ENCODE measurements around the gene DLK1. TPM values are rescaled to one million over a fixed set of nuclear protein-coding genes. Genes with fewer than 3 reads are reported as not detected.

DLK1 gene
- total and polyA plus RNA-seq, 2 of the 13 experiments (the other 11 are each of a cell fraction or from before 2014, with no cell fraction given) = 95.5 to 312 TPM

- peak in 1 of 2 experiments; percentile 82; a peak in 2 of 4 replicates for TF ChIP-seq EP300 (IDR thresholded peaks at IDR 0.05; ENCODE audit: low read depth in 2 of 2, low read length in 2 of 2)
- peak; percentile 82; the same call in 1 of the 2 replicates for TF ChIP-seq EP300 (CRISPR knock-in tag; IDR thresholded peaks at IDR 0.05; ENCODE audit: borderline replicate concordance)
- TF ChIP-seq FOXA3 (CRISPR knock-in tag; IDR thresholded peaks at IDR 0.05) = peak; percentile 55
- TF ChIP-seq ZNF614 (CRISPR knock-in tag; IDR thresholded peaks at IDR 0.05; ENCODE audit: borderline replicate concordance) = peak; percentile 28; the same call in 1 of the 2 replicates
- TF ChIP-seq WIZ (CRISPR knock-in tag; IDR thresholded peaks at IDR 0.05) = no peak
- peak; percentile 70; the same call in 1 of the 2 replicates for TF ChIP-seq ZBTB7B (CRISPR knock-in tag; IDR thresholded peaks at IDR 0.05)
- TF ChIP-seq ZNF484 (CRISPR knock-in tag; IDR thresholded peaks at IDR 0.05; ENCODE audit: borderline replicate concordance, low read depth) = no peak
- TF ChIP-seq FOXP1 (IDR thresholded peaks at IDR 0.05) = no peak
- TF ChIP-seq FOXP1 (CRISPR knock-in tag; IDR thresholded peaks at IDR 0.05) = peak; percentile 43; the same call in 1 of the 2 replicates
- peak; percentile 41; the same call in 1 of the 2 replicates for TF ChIP-seq NFIC (IDR thresholded peaks at IDR 0.05; ENCODE audit: low read length)
- TF ChIP-seq HMG20B (CRISPR knock-in tag; conservative IDR thresholded peaks at IDR 0.05) = peak; percentile 56; the same call in 1 of the 2 replicates
Measured at GRCh38 chr14:100771121-100771800, 44.6 kb downstream of the DLK1 start (continued).

DNA sequence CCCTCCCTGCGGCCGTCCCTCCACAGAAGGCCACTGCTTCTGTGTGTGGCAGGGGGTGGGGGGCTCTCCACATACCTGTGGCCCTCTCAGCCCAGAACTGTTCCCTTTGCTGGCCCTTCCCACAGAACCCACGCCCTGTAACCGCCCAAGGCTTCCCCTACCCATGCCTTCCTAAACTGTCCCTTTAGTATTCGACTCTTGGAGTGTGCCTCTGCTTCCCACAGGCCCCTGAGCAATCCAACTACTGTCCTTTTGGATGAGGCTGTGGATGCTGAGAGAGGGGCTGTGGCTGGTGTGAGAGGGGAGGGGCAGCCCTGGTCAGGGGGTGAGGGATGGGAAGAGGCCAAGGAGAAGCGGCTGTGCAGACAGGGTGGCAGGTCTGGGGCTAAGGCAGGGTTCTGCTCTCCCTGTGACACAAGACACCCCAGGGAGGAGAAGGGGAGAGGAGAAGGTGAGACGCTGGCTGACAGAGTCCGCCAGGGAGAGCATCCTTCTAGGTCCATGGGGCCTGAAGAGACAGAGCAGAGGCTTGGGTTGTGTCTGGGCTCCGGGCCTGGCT lies 46.0 kb downstream of the DLK1 start:
- no peak overlapping the region for H2AFZ ChIP-seq (ENCODE audit: low read length)
- no peaks in the 10 kb centered on the region for H3K27me3 ChIP-seq (ENCODE audit: control insufficient read depth in 1 of 2, insufficient read depth in 2 of 2, low read length in 2 of 2)
- CTCF ChIA-PET (ENCODE audit: low intra/inter-chr PET ratio, low total read pairs) = no interaction called here
- POLR2A ChIA-PET = interaction anchor here (4.3 kb wide), 1 partner anchor 44 kb away, joined by 34 read pairs; no protein-coding TSS in a partner anchor
- H4K20me1 ChIP-seq (ENCODE audit: insufficient read depth, low read length) = no peaks in the 10 kb centered on the region
- no peak overlapping the region for H3K4me2 ChIP-seq (ENCODE audit: low read depth, low read length)
- in situ Hi-C loops (cut with HindIII; ENCODE audit: extremely low pct_ligation_motif_present, low pct_unique_long_range_greater_than_20kb) = no loop called here
- ATAC-seq (no peak), DNase-seq (ENCODE audit: low spot score) (no peak), FAIRE-seq (no peak)
- peaks cover 6% of the 10 kb centered on the region for H3K9me3 ChIP-seq (ENCODE audit: low read length)
- BruUV-seq (replicated peaks) = no TSS peak
- H3K27ac ChIP-seq (ENCODE audit: extremely low read length, insufficient read depth, low read length) = no peak overlapping the region
- H3K9ac ChIP-seq (ENCODE audit: insufficient read depth, low read depth, low read length) = no peak overlapping the region
- H3K4me1 ChIP-seq (ENCODE audit: insufficient read depth, low read length) = peaks cover 42% of the 10 kb centered on the region
- intact Hi-C loops (cut with micrococcal nuclease; ENCODE audit: unreplicated experiment) = no loop called here
- H3K79me2 ChIP-seq (ENCODE audit: insufficient read depth, low read length) = no peaks in the 10 kb centered on the region
- WGBS (ENCODE audit: low lambda C conversion rate) = 84% methylated on average over 8 of the region's 9 CpGs
- H3K36me3 ChIP-seq (replicated peaks in 1 of 2; ENCODE audit: control insufficient read depth in 1 of 2, insufficient read depth in 2 of 2, low read length in 2 of 2) = no peaks in the 10 kb centered on the region
- no peak overlapping the region for H3K4me3 ChIP-seq (replicated peaks in 1 of 3; ENCODE audit: insufficient read depth in 1 of 3, low read depth in 2 of 3, low read length in 3 of 3)
- TF ChIP-seq AGO2 (optimal IDR thresholded peaks at IDR 0.05; ENCODE audit: low read depth, low read length) (no peak), SMAD1 (CRISPR knock-in tag; IDR thresholded peaks at IDR 0.05; ENCODE audit: borderline replicate concordance, low read depth) (no peak), MXD3 (CRISPR knock-in tag; IDR thresholded peaks at IDR 0.05) (no peak), ZSCAN25 (CRISPR knock-in tag; IDR thresholded peaks at IDR 0.05) (no peak), ZNF605 (CRISPR knock-in tag; IDR thresholded peaks at IDR 0.05) (no peak), ZNF496 (CRISPR knock-in tag; IDR thresholded peaks at IDR 0.05; ENCODE audit: insufficient replicate concordance) (no peak), EHMT2 (IDR thresholded peaks at IDR 0.05; ENCODE audit: borderline replicate concordance, low read depth, low read length) (no peak), ZNF781 (CRISPR knock-in tag; IDR thresholded peaks at IDR 0.05; ENCODE audit: borderline replicate concordance, not compliant biosample characterization) (no peak), TOPORS (CRISPR knock-in tag; IDR thresholded peaks at IDR 0.05) (no peak), ASH2L (IDR thresholded peaks at IDR 0.05; ENCODE audit: insufficient read length, low read depth, low read length) (no peak), PLRG1 (conservative IDR thresholded peaks at IDR 0.05) (no peak), ZNF564 (CRISPR knock-in tag; IDR thresholded peaks at IDR 0.05) (no peak), TCF7L2 (IDR thresholded peaks at IDR 0.05; ENCODE audit: low read depth, low read length) (no peak), ZNF563 (CRISPR knock-in tag; IDR thresholded peaks at IDR 0.05) (no peak), ZNF24 (IDR thresholded peaks at IDR 0.05) (no peak)
